DMS 273 (cell line): Measurements from ENCODE around the gene RGS10.
"Not testable (repeated sequence)": the region's sequence is repeated elsewhere in the genome, so short reads cannot be mapped to it uniquely, and the experiment has no call there.

Experiments
- DNase-seq: peaks from one replicate; lab custom pipeline; 2025; ENCODE audit not compliant: unreplicated experiment; lab: John Stamatoyannopoulos, UW

RGS10 gene

DNA sequence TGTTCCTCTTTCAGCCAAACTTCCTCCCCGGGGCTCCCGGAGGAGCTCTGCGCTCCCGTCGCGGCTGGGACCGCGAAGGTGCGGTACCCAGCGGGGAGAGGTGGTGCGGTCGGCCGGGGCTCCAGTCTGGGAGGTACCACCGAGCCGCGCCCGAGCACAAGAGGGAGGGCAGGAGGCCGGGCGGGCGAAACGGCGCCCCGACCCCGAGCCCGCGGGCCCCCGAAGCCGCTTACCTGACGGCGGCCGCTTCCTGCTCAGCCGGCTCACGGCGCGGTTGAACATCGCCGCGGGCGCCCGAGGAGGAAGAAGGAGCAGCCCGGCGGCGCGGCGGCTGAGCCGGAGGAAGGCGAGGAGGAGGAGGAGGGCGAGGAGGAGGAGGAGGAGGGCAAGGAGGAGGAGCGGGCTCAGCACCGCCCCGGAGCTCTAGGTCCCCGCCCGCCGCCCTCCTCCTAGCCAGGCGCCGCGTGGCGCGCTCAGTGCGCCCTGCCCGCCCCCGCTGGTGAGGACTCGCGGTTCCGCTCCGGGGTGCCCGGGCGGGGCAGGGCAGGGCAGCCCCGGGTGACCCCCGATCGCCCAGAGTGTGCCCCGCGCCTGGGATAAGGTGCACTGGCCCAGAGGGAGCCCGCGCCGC lies at the start of gene RGS10:
Gene RGS10, minus strand, starts transcription at position 363 of the 631 bp plus-strand sequence. Its CDS starts 81 bp downstream, at position 282.
- peak; percentile 84 for DNase-seq

DNA sequence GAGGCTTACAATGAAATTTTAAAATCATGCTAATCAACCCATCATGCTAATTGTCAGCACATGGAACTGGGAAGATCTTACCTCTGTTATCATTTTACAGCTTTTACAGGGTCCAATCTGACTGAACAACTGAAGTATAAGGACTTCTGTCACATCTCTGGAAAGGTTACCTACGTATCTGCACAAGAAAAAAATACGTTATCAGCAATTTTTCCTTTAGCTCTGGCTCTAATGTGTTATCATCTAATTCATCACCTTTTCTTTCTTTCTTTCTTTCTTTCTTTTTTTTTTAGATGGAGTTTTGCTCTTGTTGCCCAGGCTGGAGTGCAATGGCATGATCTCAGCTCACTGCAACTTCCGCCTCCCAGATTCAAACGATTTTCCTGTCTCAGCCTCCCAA lies 45.6 kb upstream of the RGS10 start:
- DNase-seq = no peak

- DNase-seq = no peak
Observed at GRCh38 chr10:119578355-119578754, 35.8 kb upstream of the RGS10 start.

DNA sequence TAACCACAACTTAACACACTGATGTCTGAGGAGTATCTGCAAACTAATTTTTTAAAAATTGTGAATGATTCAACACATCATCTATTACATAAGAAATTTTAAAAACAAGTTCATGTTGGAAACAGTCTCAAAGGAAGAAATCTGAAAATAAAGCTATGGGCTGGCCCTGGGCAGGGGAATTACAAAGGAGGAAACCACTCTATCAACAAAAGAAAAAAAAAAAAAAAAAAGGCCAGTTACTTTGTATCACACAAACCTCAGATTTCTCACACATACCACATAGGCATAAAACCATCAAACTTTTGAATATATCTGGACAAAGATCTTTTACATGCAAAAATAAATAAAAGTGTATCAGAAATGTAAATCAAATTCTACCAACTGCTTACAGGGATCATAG lies 33.5 kb upstream of the RGS10 start:
- DNase-seq = no peak

DNA sequence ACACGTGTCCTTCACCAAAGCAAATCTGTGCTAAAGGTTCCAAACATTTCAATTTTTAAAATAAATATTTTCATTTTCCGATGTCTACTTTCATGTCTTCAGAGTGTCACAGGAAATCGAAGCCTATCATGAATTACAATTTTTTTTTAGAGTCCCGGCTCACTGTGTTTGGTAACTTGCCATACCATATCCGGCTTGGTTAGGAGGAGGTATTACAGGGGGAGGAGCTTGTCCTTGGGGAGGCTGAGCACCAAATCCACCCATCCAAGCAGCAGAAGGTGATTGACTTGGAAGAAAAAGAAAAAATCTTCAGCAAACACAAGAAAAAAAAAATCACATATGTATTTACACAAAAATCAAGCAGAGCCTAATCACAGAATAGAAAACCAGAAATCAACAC lies 33.0 kb upstream of the RGS10 start:
- peak; percentile 17 for DNase-seq

DNA sequence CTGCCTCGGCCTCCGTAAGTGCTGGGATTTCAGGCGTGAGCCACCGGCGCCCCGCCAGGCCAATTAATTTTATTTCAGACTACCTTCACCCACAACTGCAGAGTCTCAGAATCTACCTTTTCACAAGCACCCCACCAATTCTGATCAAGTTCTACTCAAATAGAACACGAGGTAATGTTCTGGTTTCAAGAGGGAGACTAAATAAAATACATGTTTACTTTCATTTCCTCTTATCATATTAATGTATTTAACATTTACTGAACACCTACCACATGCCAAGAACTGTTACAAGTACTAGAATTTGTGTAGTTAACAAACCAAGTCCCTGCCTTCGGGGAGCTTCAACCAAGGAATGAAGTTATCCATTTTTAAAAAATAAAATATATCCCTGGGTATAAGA lies 25.5 kb upstream of the RGS10 start:
- no peak for DNase-seq

GRCh38 chr10:119562097-119562496 lies 19.6 kb upstream of the RGS10 start:
- DNase-seq = no peak

DNA sequence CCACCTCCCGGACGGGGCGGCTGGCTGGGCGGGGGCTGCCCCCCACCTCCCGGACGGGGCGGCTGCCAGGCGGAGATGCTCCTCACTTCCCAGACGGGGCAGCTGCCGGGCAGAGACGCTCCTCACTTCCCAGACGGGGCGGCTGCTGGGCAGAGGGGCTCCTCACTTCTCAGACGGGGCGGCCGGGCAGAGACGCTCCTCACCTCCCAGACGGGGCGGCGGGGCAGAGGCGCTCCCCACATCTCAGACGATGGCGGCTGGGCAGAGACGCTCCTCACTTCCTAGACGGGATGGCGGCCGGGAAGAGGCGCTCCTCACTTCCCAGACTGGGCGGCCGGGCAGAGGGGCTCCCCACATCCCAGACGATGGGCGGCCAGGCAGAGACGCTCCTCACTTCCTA lies 17.0 kb upstream of the RGS10 start:
- DNase-seq = not testable (repeated sequence)

GRCh38 chr10:119556081-119556480 lies 13.6 kb upstream of the RGS10 start:
- DNase-seq = not testable (repeated sequence)

DNA sequence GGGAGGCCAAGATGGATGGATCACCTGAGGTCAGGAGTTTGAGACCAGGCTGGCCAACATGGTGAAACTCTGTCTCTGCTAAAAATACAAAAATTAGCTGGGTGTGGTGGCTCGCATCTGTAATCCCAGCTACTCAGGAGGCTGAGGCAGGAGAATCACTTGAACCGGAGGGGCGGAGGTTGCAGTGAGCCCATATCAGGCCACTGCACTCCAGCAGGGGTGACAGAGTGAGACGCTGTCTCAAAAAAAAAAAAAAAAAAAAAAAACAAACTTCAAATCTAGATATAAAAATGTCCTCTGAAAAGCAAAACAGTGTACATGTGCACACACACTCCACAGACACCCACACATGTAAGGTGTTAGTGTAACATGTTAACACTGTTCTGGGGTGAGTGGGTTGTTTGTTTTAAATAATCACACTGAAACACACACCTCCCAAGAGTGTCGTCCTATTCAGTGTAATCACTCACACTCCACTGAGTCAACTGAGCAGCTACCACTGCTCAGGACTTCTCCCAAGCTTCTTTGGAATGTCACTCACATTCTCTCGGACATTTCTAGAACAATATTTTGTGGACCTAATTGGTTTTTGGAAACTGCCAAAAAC lies 12.8 kb upstream of the RGS10 start:
- DNase-seq = no peak

- no peak for DNase-seq
Observed at GRCh38 chr10:119550827-119551226, 8.3 kb upstream of the RGS10 start.

DNA sequence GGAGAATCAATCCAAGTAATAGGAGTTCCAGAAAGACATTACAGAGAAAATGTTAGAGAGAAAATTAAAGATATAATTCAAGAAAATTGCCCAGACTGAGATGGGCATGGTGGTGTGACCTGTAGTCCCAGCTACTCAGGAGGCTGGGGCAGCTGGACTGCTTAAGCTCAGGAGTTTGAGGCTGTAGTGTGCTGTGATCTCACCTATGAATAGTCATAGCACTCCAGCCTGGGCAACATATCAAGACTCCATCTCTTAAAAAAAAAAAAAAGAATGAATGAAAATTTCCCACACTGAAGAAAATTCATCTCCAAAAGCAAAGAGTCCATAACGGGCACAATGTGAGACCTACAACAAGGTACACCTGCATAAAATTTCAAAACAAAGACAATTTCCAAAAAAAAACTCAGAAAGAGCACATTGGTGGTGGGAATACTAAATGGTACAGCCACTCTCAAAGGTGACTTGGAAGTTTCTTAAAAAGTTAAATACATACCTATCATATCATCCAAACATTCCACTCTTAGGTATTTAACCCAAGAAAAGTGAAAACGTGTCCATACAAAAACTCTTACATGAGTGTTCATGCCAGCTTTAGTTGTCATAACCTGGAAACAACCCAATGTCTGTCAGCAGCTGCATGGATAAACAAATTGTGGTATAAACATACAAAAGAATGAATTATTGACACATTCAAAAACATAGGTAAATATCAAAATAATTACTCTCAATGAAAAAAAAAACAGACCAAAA lies 6.9 kb upstream of the RGS10 start:
- no peak for DNase-seq

- DNase-seq = peak; percentile 18
Observed at GRCh38 chr10:119546009-119546408, 3.5 kb upstream of the RGS10 start.

DNA sequence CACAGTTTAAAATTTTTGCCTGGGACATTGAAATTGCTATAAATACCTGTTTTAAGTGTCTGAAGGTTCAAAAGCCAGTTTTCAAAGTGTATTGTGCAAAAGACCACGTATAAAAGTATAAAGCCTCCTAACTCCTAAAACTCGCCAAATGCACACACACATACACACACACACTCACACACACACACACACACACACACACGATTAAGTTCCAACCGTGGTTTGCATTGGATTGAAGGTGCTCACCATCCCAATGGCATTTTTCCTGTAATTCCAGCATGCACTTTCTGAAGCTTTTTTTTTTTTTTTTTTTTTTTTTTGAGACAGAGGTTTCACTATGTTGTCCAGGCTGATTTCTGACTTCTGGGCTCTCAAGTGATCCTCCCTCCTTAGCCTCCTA lies 2.8 kb upstream of the RGS10 start:
- no peak for DNase-seq

DNA sequence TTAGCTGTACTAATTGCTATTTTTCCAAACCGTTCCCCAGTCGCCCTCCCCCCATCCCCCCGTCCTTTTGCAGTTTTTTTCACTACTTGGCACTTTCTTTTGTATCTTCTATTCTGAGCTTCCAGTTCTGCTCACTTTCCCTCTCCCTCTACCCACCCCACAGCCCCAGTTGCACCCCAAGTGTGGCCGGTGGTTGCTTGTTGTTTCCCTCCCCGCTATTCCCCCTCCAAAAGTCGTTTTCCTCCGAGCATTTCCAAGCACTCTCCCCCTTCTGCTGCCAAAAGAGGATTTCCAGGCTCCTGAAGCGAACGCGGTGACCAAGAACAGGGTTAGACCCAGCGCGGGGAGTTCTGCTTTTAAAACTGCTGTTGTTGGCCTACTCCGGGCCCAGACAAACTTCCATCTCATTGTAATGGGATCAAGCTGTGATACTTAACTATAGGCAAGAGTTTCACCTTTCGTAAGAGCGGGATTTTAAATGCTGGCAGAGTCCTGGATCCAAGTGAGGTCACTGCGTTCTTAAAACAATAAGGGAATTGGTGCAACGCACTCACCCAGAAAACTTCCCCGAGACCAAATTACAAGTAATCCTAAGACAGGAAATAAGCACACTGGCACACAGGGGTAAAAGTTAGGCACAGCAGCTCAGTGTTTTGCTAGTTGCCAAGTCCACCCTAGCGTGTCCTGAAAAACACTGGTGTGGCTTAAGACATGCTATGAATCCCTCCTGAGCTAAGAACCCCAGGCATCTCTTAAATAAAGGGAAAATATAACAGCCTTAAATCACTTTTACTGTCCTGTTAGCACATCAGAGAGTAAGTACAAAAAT lies 1.5 kb upstream of the RGS10 start:
- DNase-seq = peak; percentile 16

- peak; percentile 81 for DNase-seq
Observed at GRCh38 chr10:119542988-119543813, 682 bp upstream of the RGS10 start.

- peak; percentile 18 for DNase-seq
Observed at GRCh38 chr10:119541459-119542356, 811 bp downstream of the RGS10 start.

DNA sequence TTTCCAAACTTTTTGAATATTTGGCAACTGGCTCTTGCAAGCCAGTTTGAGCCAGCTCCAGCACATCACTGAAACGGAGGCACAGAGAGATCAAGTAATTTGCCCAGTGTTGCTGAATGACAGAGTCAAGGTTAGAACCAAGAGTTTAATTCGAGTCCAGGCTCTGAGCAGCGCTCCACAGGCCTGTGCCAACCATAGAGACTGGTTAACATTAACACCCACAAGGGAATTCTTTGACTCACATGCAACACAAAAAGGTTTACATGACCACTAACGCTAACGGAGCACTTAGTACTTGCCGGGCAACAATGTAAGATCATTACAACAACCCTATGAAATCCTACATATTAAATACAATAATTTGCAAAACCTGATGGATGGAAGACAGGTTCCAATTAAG lies 1.5 kb downstream of the RGS10 start:
- DNase-seq = peak; percentile 15

- DNase-seq = no peak
Observed at GRCh38 chr10:119540038-119540437, 2.5 kb downstream of the RGS10 start.
